HL-60 (cell line): ENCODE measurements around the gene LRRC4C.

Experiments
- DNase-seq, 2 experiments: peaks; one replicate each; pipeline ENCODE4 v3.0.0-alpha.2; 2010 to 2020; ENCODE audit warnings: low read depth in 1 of 2, low spot score in 1 of 2
- H3K27ac ChIP-seq: fragments of 250-450 bp; sonication (Bioruptor Pico); replicated peaks from 2 replicates; pipeline ENCODE4 v1.5.1; 2020; ENCODE audit warnings: mild to moderate bottlenecking, moderate library complexity
- H3K27me3 ChIP-seq: fragments of 250-450 bp; sonication (Bioruptor Pico); 2 replicates; pipeline ENCODE4 v1.5.1; 2021; ENCODE audit warnings: mild to moderate bottlenecking, moderate library complexity; ENCODE audit not compliant: insufficient read depth, poor library complexity, severe bottlenecking
- H3K4me3 ChIP-seq: replicated peaks from 2 replicates; pipeline ENCODE4 v1.5.1; 2011; ENCODE audit warnings: mild to moderate bottlenecking, control low read depth, low read length; ENCODE audit not compliant: insufficient read depth
- CTCF ChIP-seq: IDR thresholded peaks from one replicate; pipeline ENCODE4 v1.5.1; 2011; ENCODE audit warnings: low read length, control low read depth, inconsistent platforms; ENCODE audit not compliant: insufficient read depth
- GABPA ChIP-seq: IDR thresholded peaks from 2 replicates; pipeline ENCODE4 v1.6.1; 2012; ENCODE audit warnings: low read depth
- POLR2AphosphoS5 ChIP-seq: IDR thresholded peaks from 2 replicates; pipeline ENCODE4 v1.6.1; 2012; ENCODE audit warnings: low read depth
- REST ChIP-seq: IDR thresholded peaks from 2 replicates; pipeline ENCODE4 v1.6.1; 2012; ENCODE audit warnings: low read depth; ENCODE audit not compliant: insufficient replicate concordance
- SPI1 ChIP-seq: IDR thresholded peaks from 2 replicates; pipeline ENCODE4 v1.6.1; 2012; ENCODE audit warnings: low read depth, mild to moderate bottlenecking, borderline replicate concordance

LRRC4C gene

GRCh38 chr11:40285558-40285957 lies 1173.9 kb downstream of the LRRC4C start:
- Histone ChIP-seq H3K27me3 (no peaks in the 10 kb centered on the region), H3K27ac (no peak overlapping the region), H3K4me3 (no peak overlapping the region)
- TF ChIP-seq POLR2AphosphoS5 (no peak), GABPA (no peak), CTCF (no peak), SPI1 (no peak), REST (no peak)
- DNase-seq = no peak

GRCh38 chr11:40281052-40281580 lies 1178.3 kb downstream of the LRRC4C start:
- no peak for DNase-seq

More at GRCh38 chr11:40281052-40281580, 1178.3 kb downstream of the LRRC4C start:
- no peak for TF ChIP-seq CTCF
- TF ChIP-seq REST = no peak
- TF ChIP-seq POLR2AphosphoS5 = no peak
- Histone ChIP-seq H3K27me3 (no peaks in the 10 kb centered on the region), H3K27ac (no peak overlapping the region), H3K4me3 (no peak overlapping the region)
